Measurements from ENCODE around the gene SSH3.

The SSH3 gene

GRCh38 chr11:67298786-67299185 is 4.5 kb upstream of the SSH3 start:
- no peak for DNase-seq

- DNase-seq, result no peak
These were observed 3.7 kb upstream of the SSH3 start for GRCh38 chr11:67299471-67300191.

DNA sequence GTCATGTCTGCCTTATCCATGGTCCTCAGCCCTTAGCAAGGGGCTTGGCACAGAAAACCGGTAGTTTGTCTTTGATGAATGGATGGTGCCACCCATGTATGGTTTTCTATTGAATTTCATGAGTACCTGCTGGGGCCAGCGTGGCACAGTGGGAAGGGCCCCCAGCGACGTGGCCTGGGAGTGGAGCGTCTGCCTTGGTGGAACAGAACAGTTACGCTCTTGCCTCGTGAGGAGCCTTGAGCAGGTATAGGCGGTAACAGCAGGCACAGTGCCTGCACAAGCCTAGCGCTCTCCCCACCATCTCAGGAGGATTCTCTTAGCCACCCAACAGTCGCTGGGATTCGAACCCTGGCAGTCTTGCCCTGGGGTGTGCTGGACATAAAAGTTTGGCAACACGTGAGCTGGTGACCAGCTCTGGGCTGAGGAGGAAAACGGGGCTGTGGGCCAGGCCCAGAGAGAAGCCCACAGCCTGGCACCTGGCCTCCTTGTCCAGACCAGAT is 3.0 kb upstream of the SSH3 start:
- DNase-seq, result no peak

GRCh38 chr11:67300756-67301312 is 2.5 kb upstream of the SSH3 start:
- DNase-seq, result no peak

GRCh38 chr11:67301313-67301921 is 1.9 kb upstream of the SSH3 start:
- no peak for DNase-seq

DNA sequence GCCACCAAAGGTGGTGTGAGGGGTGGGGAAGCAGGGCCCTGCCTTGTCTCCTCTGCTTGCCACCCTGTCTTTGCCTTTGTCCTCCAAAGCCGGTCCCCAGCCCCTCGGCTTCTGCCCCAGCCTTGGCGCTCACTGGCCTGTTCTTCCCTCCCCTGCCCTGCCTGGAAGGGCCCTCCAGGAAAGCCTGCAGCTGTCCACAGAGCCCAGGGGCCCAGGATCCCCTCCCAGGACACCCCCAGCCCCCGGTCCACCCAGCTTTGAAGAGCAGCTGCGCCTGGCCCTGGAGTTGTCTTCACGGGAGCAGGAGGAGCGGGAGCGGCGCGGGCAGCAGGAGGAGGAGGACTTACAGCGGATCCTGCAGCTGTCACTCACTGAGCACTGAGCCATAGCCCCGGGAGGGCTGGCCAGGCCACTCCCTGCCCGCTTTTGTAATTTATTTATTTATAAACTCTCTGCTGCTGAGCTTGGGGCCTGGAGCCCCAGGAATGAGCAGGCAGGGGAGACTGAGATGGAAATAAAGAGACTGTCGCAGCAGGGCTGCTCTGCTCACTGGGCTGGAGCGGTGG is 1.3 kb upstream of the SSH3 start:
- DNase-seq, result no peak

DNA sequence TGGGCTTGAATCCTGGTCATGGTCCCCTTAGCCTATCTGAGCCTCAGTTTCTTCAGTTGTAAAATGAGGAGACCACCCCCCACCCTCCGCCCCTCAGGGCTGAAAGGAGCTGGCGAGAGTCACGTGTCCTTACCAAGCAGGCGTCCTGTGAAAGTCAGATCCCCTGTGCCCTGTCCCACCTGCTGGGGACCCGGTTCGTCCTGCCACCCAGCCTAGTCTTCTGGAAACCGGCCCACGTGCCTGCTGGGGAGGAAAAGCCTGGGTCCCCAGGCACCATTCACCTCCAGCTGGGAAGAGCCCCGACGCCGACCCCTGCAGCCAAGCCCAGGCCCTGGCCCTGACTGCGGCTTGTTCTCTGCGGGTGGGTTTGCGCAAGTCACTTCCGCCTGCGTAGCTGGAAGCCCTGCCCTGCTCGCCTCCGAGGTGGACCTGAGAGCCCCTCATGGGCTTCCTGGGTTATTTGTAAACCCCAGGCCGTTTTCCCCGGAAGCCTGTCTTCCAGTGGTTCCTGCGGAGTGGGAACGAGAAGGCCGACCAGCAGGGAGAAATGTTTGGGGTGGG is 679 bp upstream of the SSH3 start:
- DNase-seq, result no peak

DNA sequence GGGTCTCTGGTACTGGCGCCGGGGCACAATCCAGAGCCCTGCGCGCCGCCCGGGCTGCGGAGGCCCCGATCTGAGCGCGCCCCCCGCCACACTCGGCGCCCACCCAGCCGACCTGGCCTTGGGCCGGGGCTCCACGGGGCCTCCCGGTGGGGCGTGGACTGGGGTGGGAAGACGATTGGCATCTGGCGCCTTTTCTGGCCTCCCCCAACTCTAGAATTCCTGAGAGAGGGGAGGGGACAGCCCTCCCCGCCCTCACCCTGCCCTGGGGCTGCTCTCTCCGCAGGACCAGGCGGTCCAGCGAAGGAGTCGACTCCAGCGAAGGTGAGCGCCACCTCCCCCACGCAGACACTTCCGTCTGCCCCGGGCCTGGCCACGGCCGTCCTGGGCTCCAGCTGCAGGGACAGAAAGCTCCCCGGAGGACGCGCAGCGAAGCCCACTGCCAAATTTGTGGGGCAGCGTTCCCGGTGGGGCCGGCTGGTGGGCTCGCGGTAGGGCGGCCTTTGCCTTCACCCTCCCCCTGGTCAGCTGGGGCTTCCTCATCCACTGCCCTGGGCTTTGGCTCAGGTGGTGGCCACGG is 593 bp downstream of the SSH3 start:
- DNase-seq, result no peak

GRCh38 chr11:67304511-67305113 is 1.3 kb downstream of the SSH3 start:
- no peak for DNase-seq

GRCh38 chr11:67306769-67307544 is 3.6 kb downstream of the SSH3 start:
- DNase-seq, result no peak

DNA sequence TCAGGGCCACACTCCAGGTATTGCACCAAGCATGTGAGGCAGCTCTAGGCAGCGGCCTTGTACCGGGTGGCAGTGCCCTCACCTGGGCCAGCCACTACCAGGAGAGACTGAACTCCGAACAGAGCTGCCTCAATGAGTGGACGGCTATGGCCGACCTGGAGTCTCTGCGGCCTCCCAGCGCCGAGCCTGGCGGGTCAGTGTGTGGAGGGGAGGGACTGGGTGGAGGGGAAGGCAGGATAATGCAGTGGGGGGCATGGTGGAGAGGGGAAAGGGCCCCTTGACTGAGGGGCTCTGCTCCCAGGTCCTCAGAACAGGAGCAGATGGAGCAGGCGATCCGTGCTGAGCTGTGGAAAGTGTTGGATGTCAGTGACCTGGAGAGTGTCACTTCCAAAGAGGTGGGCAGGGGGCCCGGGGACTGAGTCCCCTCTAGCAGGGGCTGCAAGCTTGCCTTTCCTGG is 4.2 kb downstream of the SSH3 start:
- DNase-seq, result no peak

- DNase-seq, result no peak
These were observed 4.9 kb downstream of the SSH3 start for GRCh38 chr11:67308031-67308866.

DNA sequence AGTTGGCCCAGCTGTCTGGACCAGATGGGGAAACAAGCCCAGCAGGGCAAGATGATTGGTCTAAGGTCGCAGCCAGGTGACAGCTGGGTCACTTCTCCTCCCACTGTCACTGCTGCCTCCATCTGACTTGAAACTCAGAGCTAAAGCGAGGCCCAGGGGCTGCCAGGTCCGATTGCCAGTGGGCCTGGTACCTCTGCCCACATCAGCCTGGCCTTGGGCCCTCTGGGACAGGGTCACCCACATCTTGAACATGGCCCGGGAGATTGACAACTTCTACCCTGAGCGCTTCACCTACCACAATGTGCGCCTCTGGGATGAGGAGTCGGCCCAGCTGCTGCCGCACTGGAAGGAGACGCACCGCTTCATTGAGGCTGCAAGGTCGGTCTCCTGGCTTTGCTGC is 5.8 kb downstream of the SSH3 start:
- no peak for DNase-seq

GRCh38 chr11:67309661-67310061 is 6.3 kb downstream of the SSH3 start:
- DNase-seq, result no peak

GRCh38 chr11:67310246-67311050 is 7.1 kb downstream of the SSH3 start:
- no peak for DNase-seq

- DNase-seq, result no peak
These were observed 7.8 kb downstream of the SSH3 start for GRCh38 chr11:67311051-67311555.

GRCh38 chr11:67311556-67312082 is 8.3 kb downstream of the SSH3 start:
- DNase-seq, result no peak

- DNase-seq, result no peak
These were observed 9.1 kb downstream of the SSH3 start for GRCh38 chr11:67312187-67313021.
